ENCODE data around the gene PAM. TPM values are rescaled to one million over a fixed set of nuclear protein-coding genes. Genes with fewer than 3 reads are reported as not detected.

PAM gene
- polyA plus RNA-seq, 1 donor (not counting 4 experiments of a cell fraction or from before 2014, with no cell fraction given) = 149 TPM

GRCh38 chr5:102857076-102857818 is 102.1 kb downstream of the PAM start:
- no peak overlapping the region for H3K4me2 ChIP-seq (ENCODE audit: control insufficient read depth, extremely low read depth, insufficient read depth, low read depth, low read length)
- no peak overlapping the region for H3K9ac ChIP-seq (ENCODE audit: control insufficient read depth, extremely low read depth, insufficient read depth, low read length)
- H3K9me3 ChIP-seq (ENCODE audit: control insufficient read depth, low read depth, low read length) = no peaks in the 10 kb centered on the region
- DNase-seq (ENCODE audit: low read depth, low spot score) (no peak), FAIRE-seq (no peak)
- no peaks in the 10 kb centered on the region for H3K27me3 ChIP-seq (ENCODE audit: control insufficient read depth, extremely low read depth, insufficient read depth, low read length)
- no peak overlapping the region for H2AFZ ChIP-seq (ENCODE audit: control insufficient read depth, low read length)
- H3K79me2 ChIP-seq (ENCODE audit: control insufficient read depth, insufficient read depth, low read length) = no peaks in the 10 kb centered on the region
- H3K27ac ChIP-seq (ENCODE audit: control insufficient read depth, insufficient read depth, low read length) = no peak overlapping the region
- H3K9me1 ChIP-seq (ENCODE audit: control insufficient read depth, extremely low read depth, insufficient read depth, low read length) = no peaks in the 10 kb centered on the region
- H3K4me3 ChIP-seq (ENCODE audit: control insufficient read depth in 2 of 3, extremely low read depth in 1 of 3, insufficient read depth in 2 of 3, low read depth in 1 of 3, low read length in 3 of 3) = no peak overlapping the region
- TF ChIP-seq EZH2 (IDR thresholded peaks at IDR 0.05; ENCODE audit: low read length) (no peak), CTCF (optimal IDR thresholded peaks at IDR 0.05 in 1 of 3, IDR thresholded peaks at IDR 0.05 in 1 of 3, conservative IDR thresholded peaks at IDR 0.05 in 1 of 3; ENCODE audit: extremely low read depth in 1 of 3, insufficient read depth in 2 of 3, low read length in 3 of 3) (no peak)
- peaks cover 0 to 2% of the 10 kb centered on the region in 2 experiments for H3K36me3 ChIP-seq (ENCODE audit: control insufficient read depth in 2 of 2, extremely low read depth in 1 of 2, insufficient read depth in 2 of 2, low read length in 2 of 2)
- H4K20me1 ChIP-seq (ENCODE audit: control insufficient read depth, extremely low read depth, insufficient read depth, low read length) = no peaks in the 10 kb centered on the region
- H3K4me1 ChIP-seq (ENCODE audit: control insufficient read depth, extremely low read depth, insufficient read depth, low read length) = peaks cover 22% of the 10 kb centered on the region
- dilution Hi-C loops (cut with MboI; ENCODE audit: extremely low pct_ligation_motif_present, low sequenced_read_pairs) = no loop called here

- FAIRE-seq (no peak), DNase-seq (ENCODE audit: low read depth, low spot score) (no peak)
- Histone ChIP-seq H3K27me3 (ENCODE audit: control insufficient read depth, extremely low read depth, insufficient read depth, low read length) (no peaks in the 10 kb centered on the region), H3K4me2 (ENCODE audit: control insufficient read depth, extremely low read depth, insufficient read depth, low read depth, low read length) (no peak overlapping the region), H3K27ac (ENCODE audit: control insufficient read depth, insufficient read depth, low read length) (no peak overlapping the region), H2AFZ (ENCODE audit: control insufficient read depth, low read length) (no peak overlapping the region), H3K9me1 (ENCODE audit: control insufficient read depth, extremely low read depth, insufficient read depth, low read length) (no peaks in the 10 kb centered on the region), H3K4me1 (ENCODE audit: control insufficient read depth, extremely low read depth, insufficient read depth, low read length) (peaks cover 22% of the 10 kb centered on the region), H3K9ac (ENCODE audit: control insufficient read depth, extremely low read depth, insufficient read depth, low read length) (no peak overlapping the region), H3K9me3 (ENCODE audit: control insufficient read depth, low read depth, low read length) (no peaks in the 10 kb centered on the region), H3K36me3 (ENCODE audit: control insufficient read depth in 2 of 2, extremely low read depth in 1 of 2, insufficient read depth in 2 of 2, low read length in 2 of 2) (peaks cover 0 to 2% of the 10 kb centered on the region in 2 experiments), H4K20me1 (ENCODE audit: control insufficient read depth, extremely low read depth, insufficient read depth, low read length) (no peaks in the 10 kb centered on the region), H3K4me3 (ENCODE audit: control insufficient read depth in 2 of 3, extremely low read depth in 1 of 3, insufficient read depth in 2 of 3, low read depth in 1 of 3, low read length in 3 of 3) (no peak overlapping the region), H3K79me2 (ENCODE audit: control insufficient read depth, insufficient read depth, low read length) (no peaks in the 10 kb centered on the region)
- no peak for TF ChIP-seq EZH2 (IDR thresholded peaks at IDR 0.05; ENCODE audit: low read length)
- TF ChIP-seq CTCF (optimal IDR thresholded peaks at IDR 0.05 in 1 of 3, IDR thresholded peaks at IDR 0.05 in 1 of 3, conservative IDR thresholded peaks at IDR 0.05 in 1 of 3; ENCODE audit: extremely low read depth in 1 of 3, insufficient read depth in 2 of 3, low read length in 3 of 3) = no peak
- dilution Hi-C loops (cut with MboI; ENCODE audit: extremely low pct_ligation_motif_present, low sequenced_read_pairs) = no loop called here
Measured at GRCh38 chr5:102858221-102858620, 103.1 kb downstream of the PAM start.
